Astrocyte (in vitro differentiated cells and primary cell): ENCODE measurements around the gene SRPK1.

Source experiments
- CTCF ChIP-seq: IDR thresholded peaks from 2 replicates; pipeline ENCODE4 v1.5.1; 2011; ENCODE audit warnings: low read depth, mild to moderate bottlenecking, inconsistent platforms, low read length, moderate library complexity; ENCODE audit not compliant: insufficient read depth
- EZH2 ChIP-seq: IDR thresholded peaks from 2 replicates; pipeline ENCODE4 v1.6.1; 2012; ENCODE audit warnings: mild to moderate bottlenecking, low read length, inconsistent platforms; ENCODE audit not compliant: insufficient read depth

- no peak for TF ChIP-seq CTCF
- no peak for TF ChIP-seq EZH2
These were observed 111.1 kb downstream of the SRPK1 start for GRCh38 chr6:35809809-35810208.
